H1 (cell line): Measurements from ENCODE around the gene RGS4. TPM values are rescaled to one million over a fixed set of nuclear protein-coding genes. Genes with fewer than 3 reads are reported as not detected.

Experiments used
- CTCF ChIA-PET: fragments of 300-600 bp; sonication (Branson Sonifier 250); formaldehyde crosslinking; loops from one replicate; lab custom pipeline; 2021; ENCODE audit not compliant: partially characterized antibody; lab: Charles Lee
- POLR2A ChIA-PET: fragments of 300-600 bp; sonication (Branson Sonifier 250); formaldehyde crosslinking; loops from one replicate; lab custom pipeline; 2021; ENCODE audit warnings: inconsistent platforms; ENCODE audit not compliant: partially characterized antibody; lab: Charles Lee
- DNase-seq, 2 experiments: peaks; one replicate each; pipeline versions ENCODE4 v3.0.0 to v3.0.0-alpha.2; 2010 to 2022; ENCODE audit warnings: low spot score in 2 of 2, low read depth in 1 of 2, mixed read lengths in 1 of 2
- FAIRE-seq: peaks from 2 replicates; lab custom pipeline; 2011; peaks lifted over from hg19 to GRCh38; lab: Jason Lieb, UNC
- H2AFZ ChIP-seq: 2 replicates; pipeline ENCODE4 v1.8.1; 2012; ENCODE audit warnings: low read length, inconsistent platforms
- H2AK5ac ChIP-seq: 2 replicates; pipeline ENCODE4 v1.6.1; 2013; ENCODE audit warnings: low read depth, low read length
- H2BK120ac ChIP-seq: replicated peaks from 2 replicates; pipeline ENCODE3; 2013; ENCODE audit warnings: low read depth, low read length, inconsistent platforms
- H2BK12ac ChIP-seq: 2 replicates; pipeline ENCODE4 v1.6.1; 2013; ENCODE audit warnings: low read depth, low read length
- H2BK15ac ChIP-seq: 2 replicates; pipeline ENCODE4 v1.6.1; 2013; ENCODE audit warnings: low read length
- H2BK20ac ChIP-seq: 2 replicates; pipeline ENCODE4 v1.6.1; 2013; ENCODE audit warnings: low read length
- H2BK5ac ChIP-seq: 2 replicates; pipeline ENCODE4 v1.6.1; 2013; ENCODE audit warnings: low read depth, low read length
- H3K14ac ChIP-seq: 2 replicates; pipeline ENCODE4 v1.6.1; 2013; ENCODE audit warnings: inconsistent platforms; ENCODE audit not compliant: insufficient read length
- H3K18ac ChIP-seq: 2 replicates; pipeline ENCODE4 v1.6.1; 2013; ENCODE audit warnings: low read length; ENCODE audit errors: extremely low read depth
- H3K23ac ChIP-seq: 2 replicates; pipeline ENCODE4 v1.6.1; 2013; ENCODE audit warnings: inconsistent platforms; ENCODE audit not compliant: insufficient read length
- H3K23me2 ChIP-seq: 2 replicates; pipeline ENCODE4 v1.6.1; 2013; ENCODE audit warnings: low read depth, low read length
- H3K27ac ChIP-seq: 2 replicates; pipeline ENCODE4 v1.6.1; 2011; ENCODE audit warnings: low read depth, low read length, inconsistent platforms
- H3K27me3 ChIP-seq, 4 experiments: replicated peaks in 1 of 4; 1 replicate in 1 of 4; 2 replicates in 3 of 4; pipeline versions ENCODE4 v1.6.1 to v1.8.1; 2011 to 2013; ENCODE audit warnings: low read length in 3 of 4, mild to moderate bottlenecking in 3 of 4, inconsistent platforms in 2 of 4, mixed read lengths in 2 of 4, moderate library complexity in 1 of 4; ENCODE audit not compliant: control insufficient read depth in 3 of 4, insufficient read depth in 3 of 4; ENCODE audit errors: extremely low read depth in 1 of 4
- H3K36me3 ChIP-seq, 4 experiments: 2 replicates each; pipeline versions ENCODE4 v1.6.1 to v1.8.1; 2011 to 2013; ENCODE audit warnings: mild to moderate bottlenecking in 4 of 4, low read length in 3 of 4, moderate library complexity in 2 of 4, control low read depth in 1 of 4, inconsistent platforms in 1 of 4; ENCODE audit not compliant: insufficient read depth in 4 of 4, control insufficient read depth in 2 of 4
- H3K4ac ChIP-seq: replicated peaks from 2 replicates; pipeline ENCODE3; 2013; ENCODE audit warnings: low read length, low read depth, mixed read lengths, inconsistent platforms; ENCODE audit not compliant: insufficient read length
- H3K4me1 ChIP-seq, 4 experiments: replicated peaks in 1 of 4; 1 replicate in 1 of 4; 2 replicates in 3 of 4; pipeline versions ENCODE4 v1.6.1 to v1.8.1; 2011 to 2013; ENCODE audit warnings: low read length in 3 of 4, inconsistent platforms in 2 of 4, mixed read lengths in 1 of 4; ENCODE audit not compliant: insufficient read depth in 4 of 4, control insufficient read depth in 3 of 4
- H3K4me2 ChIP-seq, 2 experiments: 2 replicates each; pipeline versions ENCODE4 v1.6.1 to v1.8.1; 2011 to 2013; ENCODE audit warnings: low read depth in 2 of 2, low read length in 2 of 2, control low read depth in 1 of 2, inconsistent platforms in 1 of 2, mild to moderate bottlenecking in 1 of 2; ENCODE audit not compliant: insufficient read depth in 1 of 2
- H3K4me3 ChIP-seq, 4 experiments: fragments of 200-600, 300-600 bp in 1 of 4; sonication (generic), shearing (Covaris generic), sonication (Bioruptor Twin) in 1 of 4; 2 replicates each; pipeline versions ENCODE4 v1.5.1 to v1.8.1; 2011 to 2016; ENCODE audit warnings: low read length in 4 of 4, low read depth in 3 of 4, control low read depth in 2 of 4, inconsistent platforms in 2 of 4, mild to moderate bottlenecking in 2 of 4, mixed read lengths in 1 of 4, moderate library complexity in 1 of 4; ENCODE audit not compliant: insufficient read depth in 2 of 4; ENCODE audit errors: extremely low read depth in 1 of 4
- H3K56ac ChIP-seq: replicated peaks from 2 replicates; pipeline ENCODE3; 2013; ENCODE audit warnings: low read depth, mild to moderate bottlenecking, mixed read lengths, low read length, inconsistent platforms; ENCODE audit not compliant: insufficient read length
- H3K79me1 ChIP-seq: 2 replicates; pipeline ENCODE4 v1.6.1; 2013; ENCODE audit warnings: low read depth, low read length, control low read depth
- H3K79me2 ChIP-seq, 2 experiments: 2 replicates each; pipeline versions ENCODE4 v1.6.1 to v1.8.1; 2012 to 2013; ENCODE audit warnings: low read length in 2 of 2, mild to moderate bottlenecking in 2 of 2, inconsistent platforms in 1 of 2; ENCODE audit not compliant: insufficient read depth in 2 of 2, control insufficient read depth in 1 of 2
- H3K9ac ChIP-seq, 4 experiments: replicated peaks in 1 of 4; 1 replicate in 1 of 4; 2 replicates in 3 of 4; pipeline versions ENCODE4 v1.6.1 to v1.8.1; 2011 to 2013; ENCODE audit warnings: low read depth in 3 of 4, low read length in 3 of 4, control low read depth in 2 of 4, mild to moderate bottlenecking in 2 of 4, moderate library complexity in 2 of 4, inconsistent platforms in 1 of 4; ENCODE audit errors: extremely low read depth in 1 of 4
- H3K9me3 ChIP-seq, 2 experiments: 2 replicates each; pipeline versions ENCODE4 v1.6.1 to v1.8.1; 2012 to 2013; ENCODE audit warnings: mild to moderate bottlenecking in 2 of 2, moderate library complexity in 2 of 2, control low read depth in 1 of 2, inconsistent platforms in 1 of 2, low read depth in 1 of 2, low read length in 1 of 2, mixed read lengths in 1 of 2; ENCODE audit not compliant: insufficient read depth in 2 of 2
- H4K20me1 ChIP-seq, 2 experiments: replicated peaks in 1 of 2; 2 replicates each; pipeline versions ENCODE3 to v1.8.1; 2011 to 2013; ENCODE audit warnings: inconsistent platforms in 2 of 2, low read length in 2 of 2, mild to moderate bottlenecking in 1 of 2; ENCODE audit not compliant: insufficient read depth in 2 of 2, control insufficient read depth in 1 of 2
- H4K5ac ChIP-seq: 2 replicates; pipeline ENCODE4 v1.6.1; 2013; ENCODE audit warnings: low read length, low read depth, mixed read lengths, inconsistent platforms; ENCODE audit not compliant: insufficient read length
- H4K8ac ChIP-seq: 2 replicates; pipeline ENCODE4 v1.8.0; 2013; ENCODE audit warnings: mild to moderate bottlenecking, moderate library complexity, low read length, inconsistent platforms; ENCODE audit not compliant: insufficient read depth; ENCODE audit errors: extremely low read depth
- H4K91ac ChIP-seq: replicated peaks from 2 replicates; pipeline ENCODE3; 2013; ENCODE audit warnings: low read length, mixed read lengths, inconsistent platforms; ENCODE audit not compliant: insufficient read length
- CHD1 ChIP-seq: IDR thresholded peaks from 2 replicates; pipeline ENCODE4 v1.6.1; 2012; ENCODE audit warnings: low read depth, low read length, improper control_type of control experiment
- EGR1 ChIP-seq: IDR thresholded peaks from 2 replicates; pipeline ENCODE4 v1.6.1; 2011; ENCODE audit warnings: low read depth, low read length, borderline replicate concordance
- JUN ChIP-seq: IDR thresholded peaks from 2 replicates; pipeline ENCODE4 v1.6.1; 2011; ENCODE audit warnings: low read depth, mild to moderate bottlenecking, improper control_type of control experiment, low read length
- KDM1A ChIP-seq: fragments of 200-600, 300-600 bp; sonication (generic); IDR thresholded peaks from 2 replicates; pipeline ENCODE4 v1.7.1; 2016; ENCODE audit warnings: mild to moderate bottlenecking, low read length, borderline replicate concordance
- KDM4A ChIP-seq: IDR thresholded peaks from one replicate; pipeline ENCODE4 v1.7.1; 2012; ENCODE audit warnings: low read depth, mild to moderate bottlenecking, moderate library complexity, low read length, inconsistent platforms; ENCODE audit not compliant: severe bottlenecking
- SIN3A ChIP-seq, 2 experiments: IDR thresholded peaks in 1 of 2; conservative IDR thresholded peaks in 1 of 2; 2 replicates each; pipeline ENCODE4 v1.6.1; 2011 to 2012; ENCODE audit warnings: low read length in 2 of 2, improper control_type of control experiment in 1 of 2, low read depth in 1 of 2, mild to moderate bottlenecking in 1 of 2
- SIRT6 ChIP-seq: IDR thresholded peaks from one replicate; pipeline ENCODE4 v1.7.1; 2012; ENCODE audit warnings: low read length, inconsistent platforms
- SP4 ChIP-seq: IDR thresholded peaks from 2 replicates; pipeline ENCODE4 v1.6.1; 2012; ENCODE audit warnings: low read length, inconsistent platforms
- TAF7 ChIP-seq: optimal IDR thresholded peaks from 2 replicates; pipeline ENCODE3; 2011; ENCODE audit warnings: low read depth, mild to moderate bottlenecking, inconsistent platforms, low read length, moderate library complexity, borderline replicate concordance
- WGBS, 2 experiments: shearing (Covaris generic) in 1 of 2; methylation state at CpG; one replicate each; pipeline versions ENCODE4 v1.1.6 to v1.1.7; 2013 to 2015; ENCODE audit warnings: low lambda C conversion rate in 2 of 2, mixed read lengths in 2 of 2, inconsistent platforms in 1 of 2, low coverage in 1 of 2, missing lambda C conversion rate in 1 of 2; ENCODE audit not compliant: insufficient replicate concordance in 2 of 2, insufficient coverage in 1 of 2, insufficient read length in 1 of 2; ENCODE audit errors: extremely low coverage in 1 of 2, missing lambda C conversion rate in 1 of 2; 5-methylcytosine and 5-hydroxymethylcytosine counted together
- polyA plus RNA-seq, 7 experiments: library from polyadenylated mRNA; depleted of rRNA in 3 of 7; stranded (reverse) in 5 of 7; unstranded in 2 of 7; fragments of >200 nt in 5 of 7; fragments of 200-250 nt in 2 of 7; gene quantifications; 1 replicate in 5 of 7; 2 replicates in 1 of 7; 4 replicates in 1 of 7; pipeline versions ENCODE4 v1.2.1 to v1.2.3, GENCODE V29; 2011 to 2013; ENCODE audit warnings: missing spikeins in 2 of 7, mixed read lengths in 2 of 7
- total RNA-seq: library from RNA; stranded (reverse); fragmentation: NEBNext Ultra II Directional; extraction: Animal tissue kit (Norgen Biotek cat#: 25700); gene quantifications from 2 replicates; pipeline ENCODE4 v1.2.1, GENCODE V29; 2021
- TF ChIP-seq, protein P1 (sequence below), 3 experiments: IDR thresholded peaks; 1 replicate in 2 of 3; 2 replicates in 1 of 3; pipeline versions ENCODE4 v1.5.1 to v1.6.1; 2011; ENCODE audit warnings: low read length in 3 of 3, mild to moderate bottlenecking in 3 of 3, inconsistent platforms in 2 of 3, low read depth in 1 of 3, moderate library complexity in 1 of 3; ENCODE audit not compliant: insufficient read depth in 1 of 3; ENCODE audit errors: control extremely low read depth in 1 of 3

Gene RGS4
- total and polyA plus RNA-seq, 2 of the 8 experiments (the other 6 are each of a cell fraction or from before 2014, with no cell fraction given) = 0.26 to 0.74 TPM

DNA sequence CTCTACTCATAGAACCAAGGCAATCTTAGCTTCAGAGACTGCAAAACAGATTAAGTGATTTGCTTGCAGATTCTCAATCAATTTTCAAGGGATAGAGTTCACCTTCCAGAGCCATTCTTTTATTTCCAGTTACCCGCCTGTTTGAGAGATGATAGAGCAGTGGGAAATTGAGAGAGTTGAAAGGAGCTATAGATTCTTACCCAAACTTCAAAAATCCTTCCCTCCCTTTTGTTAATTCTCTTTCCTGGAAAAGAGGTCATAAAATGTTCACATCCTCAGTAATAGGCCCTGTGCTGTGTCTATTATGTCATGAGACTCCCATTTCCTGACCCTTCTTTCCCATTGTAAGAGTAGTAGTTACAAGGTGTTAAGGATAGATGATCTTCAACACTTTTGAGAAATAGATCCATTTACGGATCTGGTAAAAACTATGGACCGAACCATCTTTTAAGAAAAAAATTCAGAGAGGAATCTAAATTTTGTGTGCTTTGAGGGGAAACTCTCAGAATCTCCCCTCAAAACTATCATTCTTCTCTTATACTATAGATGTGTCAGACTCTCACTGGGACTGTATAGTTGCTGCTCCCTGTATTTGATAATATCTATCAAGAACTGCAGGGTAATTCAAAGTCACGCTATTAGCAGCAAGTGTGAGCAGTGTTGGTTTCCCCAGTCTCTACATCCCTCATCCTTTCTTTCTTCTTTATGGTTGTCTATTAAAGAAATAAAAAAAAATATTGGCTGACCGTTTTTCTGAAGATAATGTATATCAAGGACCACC is 8.0 kb downstream of the RGS4 start:
- no peaks in the 10 kb centered on the region for H3K27me3 ChIP-seq
- CTCF ChIA-PET = interaction anchor here (1.0 kb wide), 1 partner anchor 199 kb away, joined by 3 read pairs; no protein-coding TSS in a partner anchor
- no peak for TF ChIP-seq EGR1
- no peak for TF ChIP-seq KDM4A
- TF ChIP-seq SP4 = no peak
- no peak for TF ChIP-seq KDM1A
- no peak for TF ChIP-seq JUN
- TF ChIP-seq CHD1 = no peak
- TF ChIP-seq, protein P1, sequence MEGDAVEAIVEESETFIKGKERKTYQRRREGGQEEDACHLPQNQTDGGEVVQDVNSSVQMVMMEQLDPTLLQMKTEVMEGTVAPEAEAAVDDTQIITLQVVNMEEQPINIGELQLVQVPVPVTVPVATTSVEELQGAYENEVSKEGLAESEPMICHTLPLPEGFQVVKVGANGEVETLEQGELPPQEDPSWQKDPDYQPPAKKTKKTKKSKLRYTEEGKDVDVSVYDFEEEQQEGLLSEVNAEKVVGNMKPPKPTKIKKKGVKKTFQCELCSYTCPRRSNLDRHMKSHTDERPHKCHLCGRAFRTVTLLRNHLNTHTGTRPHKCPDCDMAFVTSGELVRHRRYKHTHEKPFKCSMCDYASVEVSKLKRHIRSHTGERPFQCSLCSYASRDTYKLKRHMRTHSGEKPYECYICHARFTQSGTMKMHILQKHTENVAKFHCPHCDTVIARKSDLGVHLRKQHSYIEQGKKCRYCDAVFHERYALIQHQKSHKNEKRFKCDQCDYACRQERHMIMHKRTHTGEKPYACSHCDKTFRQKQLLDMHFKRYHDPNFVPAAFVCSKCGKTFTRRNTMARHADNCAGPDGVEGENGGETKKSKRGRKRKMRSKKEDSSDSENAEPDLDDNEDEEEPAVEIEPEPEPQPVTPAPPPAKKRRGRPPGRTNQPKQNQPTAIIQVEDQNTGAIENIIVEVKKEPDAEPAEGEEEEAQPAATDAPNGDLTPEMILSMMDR (IDR thresholded peaks at IDR 0.05; ENCODE audit: control extremely low read depth in 1 of 3, insufficient read depth in 1 of 3, low read depth in 1 of 3, low read length in 3 of 3) = no peak
- TF ChIP-seq SIN3A (conservative IDR thresholded peaks at IDR 0.05 in 1 of 2, IDR thresholded peaks at IDR 0.05 in 1 of 2; ENCODE audit: low read depth in 1 of 2, low read length in 2 of 2) = no peak
- TF ChIP-seq SIRT6 = no peak
- TF ChIP-seq TAF7 = no peak

More for the DNA sequence above, 8.0 kb downstream of the RGS4 start:
- Histone ChIP-seq H3K23ac (no peak overlapping the region), H2BK20ac (no peak overlapping the region), H3K4me2 (no peak overlapping the region), H3K9me3 (peaks cover 0 to 5% of the 10 kb centered on the region in 2 experiments; a peak in 1 of 4 replicates), H2AFZ (no peak overlapping the region), H3K79me2 (no peaks in the 10 kb centered on the region), H4K91ac (no peak overlapping the region), H4K5ac (no peak overlapping the region), H3K9ac (no peak overlapping the region), H3K4me3 (no peak overlapping the region), H2BK15ac (no peak overlapping the region), H3K27ac (no peak overlapping the region), H3K4ac (no peak overlapping the region), H3K4me1 (no peaks in the 10 kb centered on the region), H4K8ac (no peak overlapping the region), H2BK5ac (no peak overlapping the region), H3K14ac (no peak overlapping the region), H3K18ac (no peak overlapping the region), H3K36me3 (no peaks in the 10 kb centered on the region), H3K79me1 (no peaks in the 10 kb centered on the region), H2AK5ac (no peak overlapping the region), H4K20me1 (no peaks in the 10 kb centered on the region), H2BK12ac (no peak overlapping the region), H2BK120ac (no peak overlapping the region), H3K23me2 (no peaks in the 10 kb centered on the region), H3K56ac (no peak overlapping the region)
- POLR2A ChIA-PET = no interaction called here
- WGBS, 2 experiments = 73% methylated on average over 5 of the region's 5 CpGs; no CpG with 5 or more reads in 1 of the 2 experiments
- FAIRE-seq (no peak), DNase-seq (no peak)
